GM20000 (cell line): ENCODE results near the gene INTS15.

ENCODE experiments used
- DNase-seq: peaks from one replicate; pipeline ENCODE4 v3.0.0; 2012; ENCODE audit warnings: low spot score
- TF ChIP-seq, protein P1 (sequence below): IDR thresholded peaks from 2 replicates; pipeline ENCODE4 v1.5.1; 2012; ENCODE audit warnings: mild to moderate bottlenecking, control low read depth; ENCODE audit errors: extremely low read depth, missing control alignments

The INTS15 gene

DNA sequence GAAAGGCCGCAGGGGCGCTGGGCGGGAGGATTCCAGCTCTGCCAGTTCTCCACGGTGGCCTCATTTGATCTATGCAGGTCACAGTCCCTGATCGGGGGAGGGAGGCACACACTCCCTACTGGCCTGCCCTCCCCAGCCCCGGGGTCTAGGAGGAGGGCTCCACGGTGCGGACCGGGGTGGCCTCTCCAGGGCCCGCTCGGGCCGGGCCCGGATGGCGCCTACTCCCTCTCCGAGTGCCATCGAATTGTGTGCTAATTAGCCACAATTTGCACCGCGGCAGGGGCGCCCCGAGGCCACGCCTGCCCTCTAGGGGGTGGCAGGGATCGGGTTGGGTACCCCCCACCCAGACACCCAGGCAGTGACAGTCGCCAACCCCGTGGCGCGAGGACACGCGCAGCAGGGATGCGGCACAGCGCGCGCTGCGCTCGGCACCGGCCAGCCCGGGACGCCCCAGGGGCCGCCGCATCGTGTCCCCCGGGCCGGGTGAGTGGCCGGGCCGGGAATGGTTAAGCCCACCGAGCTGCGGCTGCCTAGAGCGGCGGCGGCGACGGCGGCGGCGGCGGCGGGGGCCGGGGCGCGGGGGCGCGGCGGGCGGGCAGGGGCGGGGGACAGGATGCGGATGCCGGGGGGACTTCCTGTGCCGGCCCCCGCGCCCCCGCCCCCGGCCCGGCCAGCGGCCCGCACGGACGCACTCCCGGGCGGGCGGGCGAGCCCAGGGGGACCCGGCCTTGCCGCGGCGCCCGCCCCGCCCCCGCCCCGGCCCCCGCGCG, 25.3 kb downstream of the INTS15 start, which contains the start of gene ZNF853:
TSS of gene ZNF853 (plus strand) at position 658 of the 770 bp plus-strand sequence. CDS start 565 bp downstream, outside the sequence.
- TF ChIP-seq, protein P1, sequence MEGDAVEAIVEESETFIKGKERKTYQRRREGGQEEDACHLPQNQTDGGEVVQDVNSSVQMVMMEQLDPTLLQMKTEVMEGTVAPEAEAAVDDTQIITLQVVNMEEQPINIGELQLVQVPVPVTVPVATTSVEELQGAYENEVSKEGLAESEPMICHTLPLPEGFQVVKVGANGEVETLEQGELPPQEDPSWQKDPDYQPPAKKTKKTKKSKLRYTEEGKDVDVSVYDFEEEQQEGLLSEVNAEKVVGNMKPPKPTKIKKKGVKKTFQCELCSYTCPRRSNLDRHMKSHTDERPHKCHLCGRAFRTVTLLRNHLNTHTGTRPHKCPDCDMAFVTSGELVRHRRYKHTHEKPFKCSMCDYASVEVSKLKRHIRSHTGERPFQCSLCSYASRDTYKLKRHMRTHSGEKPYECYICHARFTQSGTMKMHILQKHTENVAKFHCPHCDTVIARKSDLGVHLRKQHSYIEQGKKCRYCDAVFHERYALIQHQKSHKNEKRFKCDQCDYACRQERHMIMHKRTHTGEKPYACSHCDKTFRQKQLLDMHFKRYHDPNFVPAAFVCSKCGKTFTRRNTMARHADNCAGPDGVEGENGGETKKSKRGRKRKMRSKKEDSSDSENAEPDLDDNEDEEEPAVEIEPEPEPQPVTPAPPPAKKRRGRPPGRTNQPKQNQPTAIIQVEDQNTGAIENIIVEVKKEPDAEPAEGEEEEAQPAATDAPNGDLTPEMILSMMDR = no peak
- no peak for DNase-seq

DNA sequence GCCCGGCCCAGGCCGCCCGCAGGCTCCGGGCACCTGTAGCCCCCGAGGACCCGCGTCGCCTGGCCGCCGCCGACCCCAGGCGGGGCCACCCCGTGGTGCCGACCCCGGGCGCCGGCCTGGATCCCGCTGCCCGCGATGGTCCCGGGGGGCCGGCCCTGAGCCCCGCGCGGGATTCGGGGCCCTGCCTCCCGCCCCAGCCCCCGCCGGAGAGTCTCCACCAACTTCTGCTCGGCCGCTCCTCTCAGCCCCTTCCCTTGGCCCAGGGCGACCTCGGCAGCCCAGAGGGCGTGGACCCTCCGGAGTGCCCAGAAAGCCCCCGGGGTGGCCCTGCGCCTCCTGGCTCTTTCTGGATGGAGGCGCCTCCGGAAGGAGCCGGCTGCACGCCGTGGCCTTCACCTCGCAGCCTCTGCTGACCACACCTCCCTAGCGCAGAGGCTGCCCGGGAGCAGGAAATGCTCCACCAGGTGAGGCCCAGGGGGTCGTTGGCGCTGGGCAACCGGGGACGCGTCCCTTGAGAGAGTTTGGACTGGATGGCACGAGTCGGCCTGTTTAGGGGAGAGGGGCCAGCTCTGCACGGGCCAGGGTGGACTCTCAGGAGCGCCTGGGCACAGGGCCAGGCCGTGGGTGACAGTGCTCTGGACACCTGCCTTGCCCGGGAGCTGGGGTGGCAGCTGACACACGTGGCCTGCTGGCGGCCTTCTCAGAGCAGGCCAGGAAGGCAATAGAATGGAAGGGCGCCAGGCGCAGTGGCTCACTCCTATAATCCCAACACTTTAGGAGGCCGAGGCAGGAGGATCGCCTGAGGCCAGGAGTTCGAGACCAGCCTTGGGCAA, 26.1 kb downstream of the INTS15 start:
- no peak for DNase-seq
- TF ChIP-seq, protein P1 = no peak

DNA sequence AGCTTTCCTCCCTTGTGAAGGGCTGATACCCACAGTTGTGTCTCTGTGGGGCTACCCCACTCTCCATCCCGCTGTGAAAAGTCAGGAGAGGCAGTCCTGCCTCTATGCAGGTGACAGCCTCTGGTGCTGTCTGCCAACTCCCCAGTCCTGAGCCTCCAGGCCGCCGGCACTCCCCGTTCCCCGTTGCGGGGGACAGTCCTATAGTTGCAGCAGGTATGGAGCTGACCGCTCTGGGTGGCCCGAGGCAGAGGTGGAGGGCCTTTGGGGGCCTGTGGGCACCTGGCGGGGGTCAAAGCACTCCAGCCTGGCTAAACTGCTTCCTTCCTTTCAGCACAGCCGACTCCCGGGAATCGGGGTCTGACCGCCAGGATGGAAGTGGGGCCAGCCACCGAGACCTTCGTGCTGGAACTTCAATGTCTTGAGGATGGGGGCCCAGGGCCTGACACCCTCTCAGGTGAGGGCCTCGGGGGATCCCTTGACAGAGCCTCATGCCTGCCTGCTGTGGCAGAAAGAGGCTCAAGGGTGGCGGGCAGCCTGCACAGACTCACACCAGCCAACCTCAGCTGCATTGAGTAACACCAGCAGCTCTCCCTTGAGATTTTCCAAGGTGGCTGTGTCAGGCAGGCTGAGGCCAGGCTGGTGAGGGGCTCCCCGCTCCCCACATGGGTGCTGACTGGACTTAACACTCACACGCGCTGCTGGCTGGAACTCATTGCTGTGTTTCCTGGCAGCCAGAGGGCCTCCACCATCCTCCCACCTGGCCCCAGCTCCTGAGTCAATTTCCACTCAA, 27.2 kb downstream of the INTS15 start:
- TF ChIP-seq, protein P1 = no peak
- DNase-seq = no peak

DNA sequence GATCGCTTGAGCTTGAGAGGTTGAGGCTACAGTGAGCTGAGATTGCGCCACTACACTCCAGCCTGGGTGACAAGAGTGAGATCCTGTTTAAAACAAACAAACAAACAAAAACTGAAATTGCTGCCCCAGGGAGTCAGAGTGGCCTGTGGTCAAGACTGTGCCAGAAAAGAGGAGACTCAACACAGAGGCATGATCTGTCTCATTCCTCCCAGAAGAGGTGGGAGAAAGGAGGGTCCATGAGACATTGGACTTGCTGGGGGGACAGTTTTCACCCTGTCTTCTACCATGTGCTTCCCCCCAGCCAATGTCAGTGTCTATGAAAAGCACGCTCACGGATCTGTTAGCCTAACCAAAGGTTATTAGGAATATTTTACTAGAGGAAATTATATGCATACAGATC, 28.8 kb downstream of the INTS15 start:
- TF ChIP-seq, protein P1 = no peak
- no peak for DNase-seq

DNA sequence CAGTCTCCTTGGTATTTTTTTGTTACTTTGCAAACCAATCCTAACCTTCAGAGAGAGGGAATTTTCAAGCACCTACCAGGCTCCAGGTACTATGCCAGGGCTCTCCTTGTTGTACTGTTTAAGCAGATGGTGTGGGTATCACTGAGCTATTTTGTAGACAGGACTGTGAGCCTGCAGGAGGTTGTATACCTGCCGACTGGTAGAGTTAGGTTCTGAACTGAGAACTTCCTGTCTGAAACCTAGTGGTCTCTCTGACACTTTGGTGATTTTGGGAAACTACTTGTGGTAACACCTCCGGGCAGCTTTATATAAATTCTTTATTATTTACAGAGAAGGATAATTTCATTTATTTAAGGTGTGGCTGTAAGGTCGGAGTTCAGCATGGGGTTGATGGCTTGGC, 30.1 kb downstream of the INTS15 start:
- TF ChIP-seq, protein P1 = no peak
- no peak for DNase-seq

DNA sequence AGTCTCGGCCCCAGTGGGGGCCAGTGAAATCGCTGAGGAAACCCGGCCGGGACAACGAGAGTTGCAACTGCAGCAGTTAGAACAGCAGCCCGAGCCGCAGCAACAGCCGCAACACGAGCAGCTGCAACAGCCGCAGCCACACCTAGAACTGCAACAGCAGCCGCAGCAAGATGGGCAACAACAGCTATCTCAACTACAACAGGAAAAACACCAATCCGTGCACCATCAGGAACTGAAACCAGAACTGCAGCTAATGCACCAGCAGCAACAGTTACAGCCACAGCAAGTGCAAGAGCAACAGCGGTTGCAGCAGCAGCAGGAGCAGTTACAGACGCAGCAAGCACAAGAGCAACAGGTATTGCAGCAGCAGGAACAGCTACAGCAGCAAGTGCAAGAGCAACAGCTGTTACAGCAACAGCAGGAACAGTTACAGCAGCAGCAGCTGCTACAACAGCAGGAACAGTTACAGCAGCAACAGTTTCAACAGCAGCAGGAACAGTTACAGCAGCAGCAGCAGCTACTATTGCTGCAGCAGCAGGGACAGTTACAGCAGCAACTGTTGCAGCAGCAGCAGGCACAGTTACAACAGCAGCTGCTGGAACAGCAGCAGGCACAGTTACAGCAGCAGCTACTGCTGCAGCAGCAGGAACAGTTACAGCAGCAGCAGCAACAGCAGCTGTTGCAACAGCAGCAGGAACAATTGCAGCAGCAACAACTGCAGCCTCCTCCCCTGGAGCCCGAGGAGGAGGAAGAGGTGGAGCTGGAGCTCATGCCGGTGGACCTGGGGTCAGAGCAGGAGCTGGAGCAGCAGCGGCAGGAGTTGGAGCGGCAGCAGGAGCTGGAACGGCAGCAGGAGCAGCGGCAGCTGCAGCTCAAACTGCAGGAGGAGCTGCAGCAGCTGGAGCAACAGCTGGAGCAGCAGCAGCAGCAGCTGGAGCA, 31.6 kb downstream of the INTS15 start:
- no peak for DNase-seq
- TF ChIP-seq, protein P1 = no peak
